DMS 273 treated with DMSO at 0.1 percent for 48 hours (cell line): ENCODE measurements around the gene CCNG2.

ENCODE experiments used
- DNase-seq: peaks from one replicate; lab custom pipeline; 2025; lab: John Stamatoyannopoulos, UW

The CCNG2 gene

GRCh38 chr4:77147079-77147782, 9.8 kb upstream of the CCNG2 start:
- no peak for DNase-seq

GRCh38 chr4:77148078-77148477, 8.9 kb upstream of the CCNG2 start:
- no peak for DNase-seq

- DNase-seq, result no peak
Measured at GRCh38 chr4:77149789-77150188, 7.2 kb upstream of the CCNG2 start.

GRCh38 chr4:77151241-77151640, 5.8 kb upstream of the CCNG2 start:
- DNase-seq, result no peak

GRCh38 chr4:77152421-77152820, 4.6 kb upstream of the CCNG2 start:
- no peak for DNase-seq

- no peak for DNase-seq
Measured at GRCh38 chr4:77153006-77153405, 4.0 kb upstream of the CCNG2 start.

- no peak for DNase-seq
Measured at GRCh38 chr4:77154065-77154464, 2.9 kb upstream of the CCNG2 start.

- no peak for DNase-seq
Measured at GRCh38 chr4:77154761-77155499, 2.1 kb upstream of the CCNG2 start.

GRCh38 chr4:77155631-77156452, 1.2 kb upstream of the CCNG2 start:
- DNase-seq, result no peak

GRCh38 chr4:77156533-77156911, 485 bp upstream of the CCNG2 start:
- peak; percentile 97 for DNase-seq

- DNase-seq, result peak; percentile 15
Measured at GRCh38 chr4:77157859-77158486, 966 bp downstream of the CCNG2 start.

- DNase-seq, result no peak
Measured at GRCh38 chr4:77158487-77158861, 1.5 kb downstream of the CCNG2 start.

- peak; percentile 3 for DNase-seq
Measured at GRCh38 chr4:77159806-77160205, 2.8 kb downstream of the CCNG2 start.

- DNase-seq, result no peak
Measured at GRCh38 chr4:77163641-77164040, 6.6 kb downstream of the CCNG2 start.

GRCh38 chr4:77167173-77167572, 10.2 kb downstream of the CCNG2 start:
- no peak for DNase-seq

GRCh38 chr4:77167866-77168265, 10.9 kb downstream of the CCNG2 start:
- DNase-seq, result no peak

- no peak for DNase-seq
Measured at GRCh38 chr4:77169481-77169880, 12.5 kb downstream of the CCNG2 start.

- no peak for DNase-seq
Measured at GRCh38 chr4:77170926-77171325, 13.9 kb downstream of the CCNG2 start.

GRCh38 chr4:77172336-77172735, 15.3 kb downstream of the CCNG2 start:
- DNase-seq, result no peak

- no peak for DNase-seq
Measured at GRCh38 chr4:77174426-77174825, 17.4 kb downstream of the CCNG2 start.

GRCh38 chr4:77175201-77175611, 18.2 kb downstream of the CCNG2 start:
- no peak for DNase-seq

- DNase-seq, result no peak
Measured at GRCh38 chr4:77176640-77177039, 19.6 kb downstream of the CCNG2 start.
